Renal cortical epithelial cell (primary cell): ENCODE results near the gene SLC43A2. TPM values are rescaled to one million over a fixed set of nuclear protein-coding genes. Genes with fewer than 3 reads are reported as not detected.

Source experiments
- DNase-seq: peaks from one replicate; pipeline ENCODE4 v3.0.0-alpha.2; 2011; ENCODE audit warnings: low read depth
- total RNA-seq: library from RNA; depleted of rRNA; stranded (reverse); fragments of >200 nt; gene quantifications from 2 replicates; pipeline ENCODE4 v1.2.3, GENCODE V29; 2014

The SLC43A2 gene
- total RNA-seq, 1 donor from 2014 or later, result 33.1 TPM

DNA sequence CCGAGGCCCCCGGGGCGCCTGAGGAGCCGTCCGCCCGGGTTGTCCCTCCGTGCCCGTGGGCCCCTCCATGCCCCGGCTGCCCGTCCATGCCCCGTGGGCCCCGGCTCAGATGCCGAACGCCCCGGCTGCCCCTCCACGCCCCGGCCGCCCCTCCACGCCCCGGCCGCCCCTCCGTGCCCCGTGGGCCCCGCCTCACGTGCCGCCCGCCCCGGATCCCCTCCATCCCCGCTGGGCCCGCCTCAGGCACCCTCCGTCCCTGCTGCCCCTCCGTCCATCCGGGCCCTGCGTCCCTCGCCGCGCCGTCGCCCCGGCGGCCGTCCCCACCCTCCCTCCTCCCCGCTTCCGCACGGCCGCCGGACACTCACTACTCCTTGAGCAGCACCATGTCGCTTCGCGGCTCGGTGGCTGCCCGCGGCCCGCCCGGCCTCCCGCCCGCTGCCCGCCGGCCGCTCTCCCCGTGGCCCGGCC is 66.4 kb downstream of the SLC43A2 start:
- no peak for DNase-seq

DNA sequence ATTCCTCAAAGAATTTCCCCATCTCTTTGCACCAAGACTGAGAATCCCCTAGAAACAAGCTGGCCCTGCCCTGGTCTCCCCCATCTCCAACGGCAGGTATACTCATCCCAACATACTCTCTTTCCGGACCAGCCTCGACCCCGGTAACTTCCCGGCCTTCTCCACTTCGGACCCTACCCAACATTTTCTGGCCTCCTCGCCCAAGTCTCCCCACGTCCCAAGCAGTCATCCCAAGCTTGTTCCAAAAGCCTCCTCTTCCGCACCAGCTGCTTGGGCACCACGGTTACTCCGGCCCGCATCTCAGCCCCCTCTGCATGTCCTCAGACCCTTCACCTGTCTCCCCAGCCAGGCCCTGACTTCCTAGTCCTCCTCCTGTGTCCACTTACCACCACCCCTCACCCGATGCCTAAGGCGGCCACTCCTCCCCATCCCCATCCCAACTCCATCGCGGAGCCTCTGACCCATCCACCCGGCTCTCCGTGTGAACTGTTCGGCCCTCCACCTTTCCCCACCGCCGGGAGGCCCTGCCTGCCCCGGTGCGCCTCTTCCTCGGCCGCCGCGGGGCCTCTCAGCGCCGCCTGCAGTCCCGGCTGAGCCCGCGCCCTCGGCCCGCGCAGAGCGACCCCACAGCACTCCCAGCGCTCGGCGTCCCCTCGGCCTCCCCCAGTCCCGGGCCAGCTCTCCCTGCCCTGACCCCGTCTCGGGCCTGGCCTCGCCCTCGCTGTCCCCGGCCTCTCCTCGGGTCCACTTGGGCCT is 67.0 kb downstream of the SLC43A2 start:
- no peak for DNase-seq

DNA sequence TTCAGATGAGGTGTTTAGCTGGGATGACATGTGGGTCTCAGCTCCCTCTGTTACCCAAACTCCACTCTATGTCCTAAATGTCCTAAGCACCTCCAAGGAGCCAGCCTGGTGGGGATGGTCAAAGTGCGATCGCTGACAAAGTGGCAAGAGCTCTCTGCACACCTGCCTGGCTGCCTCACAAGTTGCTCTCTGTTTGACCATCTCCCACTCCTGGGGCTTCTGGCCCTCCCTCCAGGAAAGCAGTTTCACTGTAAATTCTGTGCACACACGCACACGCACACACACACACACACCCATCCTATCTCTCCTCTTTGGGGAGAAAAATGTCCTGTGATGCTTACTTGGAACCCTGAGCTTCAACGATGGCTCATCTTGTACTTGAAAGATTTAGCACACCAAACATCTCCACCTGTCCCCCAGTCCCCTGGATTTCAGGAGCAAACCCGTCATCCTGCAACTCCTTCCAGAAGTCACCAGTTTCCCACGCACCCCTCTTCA is 67.7 kb downstream of the SLC43A2 start:
- no peak for DNase-seq

DNA sequence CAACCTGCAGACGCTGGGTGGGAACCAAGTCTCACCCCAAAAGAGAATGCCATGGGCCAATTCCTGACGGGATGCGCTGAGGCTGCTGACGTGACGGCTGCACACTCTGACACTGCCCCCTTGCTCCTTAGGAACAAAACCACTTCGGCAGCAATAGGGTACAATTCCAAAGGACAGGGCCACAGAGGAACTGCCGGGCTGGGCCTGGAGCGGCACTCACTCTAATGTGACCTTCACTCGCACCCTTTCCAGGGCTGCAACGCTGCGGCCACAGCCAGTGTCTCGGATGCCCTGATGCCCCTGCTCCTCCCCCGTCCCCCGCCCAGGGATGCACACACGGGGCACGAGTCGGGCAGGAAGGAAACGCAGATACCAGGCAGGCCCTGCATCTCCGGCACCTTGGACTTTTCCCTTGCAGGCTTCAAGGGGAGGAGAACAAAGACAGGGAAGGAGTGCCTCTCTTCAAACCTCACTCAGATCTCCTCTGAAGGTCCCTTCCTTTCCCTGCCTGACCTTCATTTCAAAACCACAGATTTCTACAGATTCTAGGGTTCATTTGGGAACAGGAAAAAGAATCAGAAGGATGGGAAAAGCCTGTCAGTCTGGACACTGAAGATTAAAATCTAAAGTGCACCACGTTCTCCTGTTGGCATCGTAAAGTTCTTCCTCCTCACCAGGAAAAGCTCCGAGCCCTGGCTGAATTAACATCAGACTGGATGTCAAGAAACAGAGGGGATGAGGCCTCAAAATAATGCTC is 68.4 kb downstream of the SLC43A2 start:
- no peak for DNase-seq

DNA sequence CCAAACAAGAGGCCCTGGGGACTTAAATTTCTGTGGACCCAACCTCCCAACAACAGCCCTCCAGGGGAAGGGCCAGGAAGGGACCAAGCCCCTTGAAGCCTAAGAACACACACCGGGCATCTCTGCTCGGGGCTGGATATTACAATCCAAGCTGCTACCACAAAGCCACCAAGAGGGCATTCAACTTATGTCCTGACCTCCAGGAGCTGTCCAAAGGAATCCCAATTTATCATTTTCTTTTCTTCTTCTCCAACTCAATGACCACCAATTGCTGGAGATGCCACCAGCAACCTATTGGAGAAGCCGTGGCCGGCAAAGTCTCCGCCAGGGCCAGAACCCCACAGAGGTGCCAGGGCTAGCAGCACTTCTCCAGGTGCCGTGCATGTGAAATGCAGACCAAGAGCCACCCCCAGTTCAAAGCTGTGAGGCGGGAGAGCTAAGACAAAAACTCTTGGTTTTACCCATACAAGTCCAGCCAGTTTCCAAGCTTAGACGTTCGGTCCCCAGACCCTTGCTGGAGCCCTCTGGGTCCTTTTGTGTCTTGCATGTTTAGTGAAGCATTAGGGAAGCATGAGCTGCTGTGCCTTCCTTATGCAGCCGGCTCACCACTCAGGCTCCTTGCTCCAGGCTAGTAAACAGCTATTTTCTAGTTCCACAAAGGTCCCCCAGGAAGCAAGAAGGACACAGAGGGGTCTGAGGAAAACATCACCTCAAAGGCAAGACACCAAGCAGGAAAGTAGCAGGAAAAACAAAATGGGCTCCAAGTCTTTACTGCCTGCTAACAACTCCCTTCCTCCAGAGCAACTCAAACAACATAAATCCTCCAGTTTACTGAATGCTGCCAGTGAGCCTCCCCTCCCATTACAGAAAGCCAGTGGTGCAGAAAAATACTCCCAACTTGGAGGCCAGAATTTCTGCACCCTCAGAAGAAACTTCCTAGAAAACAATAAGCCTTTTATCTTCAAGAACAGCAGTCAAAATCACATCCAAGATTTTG is 69.3 kb downstream of the SLC43A2 start:
- no peak for DNase-seq

DNA sequence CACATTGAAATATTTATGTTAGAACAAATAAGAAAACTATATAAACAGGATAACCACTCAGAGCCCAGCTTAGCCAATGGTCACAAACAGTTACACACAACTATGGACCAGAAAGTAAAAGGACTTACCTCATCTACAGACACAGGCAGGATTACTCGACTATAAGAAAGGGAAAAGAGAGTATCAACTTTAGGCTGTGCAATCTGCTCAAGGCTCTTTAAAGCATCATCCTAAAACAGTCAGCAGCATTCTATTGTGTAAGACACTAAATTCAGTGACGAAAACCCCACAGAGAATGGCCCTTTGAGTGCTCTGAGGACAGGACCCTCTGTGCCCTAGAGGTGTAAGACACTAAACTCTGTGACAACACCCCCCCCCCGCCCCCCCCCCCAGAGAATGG is 70.2 kb downstream of the SLC43A2 start:
- no peak for DNase-seq

DNA sequence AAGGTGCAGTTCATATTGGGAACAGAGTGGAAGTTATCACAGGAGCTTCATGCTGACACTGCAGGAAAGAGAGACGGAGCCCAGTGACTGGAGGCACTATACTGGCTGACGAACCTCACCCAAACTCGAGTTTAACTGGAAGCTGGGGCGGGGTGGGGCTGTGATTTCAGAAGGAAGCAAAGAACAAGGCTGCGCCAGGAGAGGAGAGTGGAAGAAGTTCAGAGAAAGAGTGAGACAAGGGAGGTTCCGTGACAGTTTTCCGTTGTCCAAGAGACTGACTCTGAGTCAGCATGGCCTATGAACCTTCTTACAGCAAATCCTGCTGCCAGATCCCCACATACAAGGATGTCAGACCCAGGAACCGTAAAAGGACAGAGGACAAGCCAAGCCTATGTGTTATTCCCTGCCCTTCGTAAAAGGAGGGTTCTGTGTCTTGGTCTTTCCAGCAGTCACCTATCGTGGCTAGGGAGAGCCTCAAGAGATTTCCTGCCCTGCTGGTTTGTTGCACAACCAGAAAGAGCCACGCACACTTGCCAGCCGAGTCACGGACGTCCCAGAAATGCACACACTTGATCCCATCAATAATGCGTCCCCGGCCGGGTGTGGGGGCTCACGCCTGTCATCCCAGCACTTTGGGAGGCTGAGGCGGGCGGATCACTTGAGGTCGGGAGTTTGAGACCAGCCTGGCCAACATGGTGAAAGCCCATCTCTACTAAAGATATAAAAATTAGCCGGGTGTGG is 71.1 kb downstream of the SLC43A2 start:
- DNase-seq, result no peak

DNA sequence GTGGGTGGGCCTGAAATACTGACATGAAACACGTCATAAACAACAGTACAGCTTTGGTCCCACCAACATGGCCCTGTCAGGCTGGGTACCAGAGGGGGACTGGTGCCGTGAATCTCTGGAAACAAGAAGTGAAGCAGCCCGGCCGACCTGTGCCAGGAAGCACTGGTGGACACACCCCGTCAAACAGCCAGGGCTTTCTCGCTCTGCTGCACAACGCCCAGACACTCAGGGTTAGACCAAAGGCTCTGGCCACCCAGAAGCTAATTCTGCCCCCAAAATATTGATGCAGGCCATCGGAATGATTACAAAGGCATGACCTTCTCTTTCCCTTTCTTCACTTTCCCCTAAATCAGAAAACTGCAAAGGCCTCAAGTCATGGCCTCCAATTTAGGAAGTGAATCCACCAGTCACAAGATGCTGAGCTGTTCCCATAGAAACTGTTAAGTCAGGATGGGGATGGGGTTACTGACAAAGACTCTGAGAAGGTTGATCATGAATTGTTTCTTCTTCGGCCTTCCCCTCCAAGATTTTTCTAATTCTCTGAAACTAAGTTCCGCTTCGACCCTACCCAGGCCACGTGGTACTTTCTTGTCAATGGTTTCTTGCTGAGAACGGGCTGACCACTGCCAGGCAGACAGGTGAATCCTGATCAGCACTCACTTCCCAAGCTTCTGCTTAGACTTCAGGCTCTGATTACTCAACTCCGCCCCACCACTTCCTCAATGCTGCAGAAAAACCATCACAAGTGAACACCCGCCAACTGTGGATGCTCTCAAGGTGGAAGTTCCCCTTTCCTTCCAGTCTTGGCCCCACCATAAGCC is 72.8 kb downstream of the SLC43A2 start:
- DNase-seq, result no peak

DNA sequence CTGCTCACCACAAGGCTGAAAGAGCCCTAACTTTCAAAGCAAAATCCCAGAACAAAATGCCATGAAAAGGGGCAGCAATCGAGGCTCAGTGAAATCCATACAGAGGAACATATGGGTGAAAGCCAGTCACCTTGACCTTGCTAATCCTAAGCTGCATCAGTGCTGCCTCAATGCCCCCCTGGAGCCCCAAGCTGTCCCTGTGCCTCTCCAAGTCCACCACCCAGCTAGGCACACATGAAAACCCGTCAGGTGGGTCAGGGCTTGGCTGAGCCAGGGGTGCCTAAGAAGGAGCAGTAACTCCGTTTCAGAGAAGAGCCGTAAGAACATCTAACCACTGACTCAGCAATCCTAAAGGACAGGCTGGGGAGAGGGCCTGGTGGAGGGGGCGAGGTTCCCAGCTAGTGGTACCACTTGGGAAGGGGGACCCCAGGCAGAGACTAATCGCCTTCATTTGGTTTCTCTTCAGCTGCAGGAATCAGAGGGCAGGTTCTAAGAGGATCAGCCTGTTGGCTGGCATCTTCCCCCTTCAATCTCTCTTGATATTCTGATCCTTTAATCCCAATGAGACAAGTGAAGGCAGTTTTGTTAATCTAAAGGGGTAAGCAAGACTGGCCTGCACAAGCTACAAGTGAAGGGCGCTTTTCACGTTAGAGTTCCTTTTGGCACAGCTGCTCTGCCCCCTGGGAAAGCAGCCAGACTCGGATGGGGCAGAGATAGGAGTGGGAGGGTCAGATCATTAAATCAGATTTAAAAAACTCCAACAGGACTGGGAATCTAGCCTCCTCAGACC is 73.7 kb downstream of the SLC43A2 start:
- no peak for DNase-seq

DNA sequence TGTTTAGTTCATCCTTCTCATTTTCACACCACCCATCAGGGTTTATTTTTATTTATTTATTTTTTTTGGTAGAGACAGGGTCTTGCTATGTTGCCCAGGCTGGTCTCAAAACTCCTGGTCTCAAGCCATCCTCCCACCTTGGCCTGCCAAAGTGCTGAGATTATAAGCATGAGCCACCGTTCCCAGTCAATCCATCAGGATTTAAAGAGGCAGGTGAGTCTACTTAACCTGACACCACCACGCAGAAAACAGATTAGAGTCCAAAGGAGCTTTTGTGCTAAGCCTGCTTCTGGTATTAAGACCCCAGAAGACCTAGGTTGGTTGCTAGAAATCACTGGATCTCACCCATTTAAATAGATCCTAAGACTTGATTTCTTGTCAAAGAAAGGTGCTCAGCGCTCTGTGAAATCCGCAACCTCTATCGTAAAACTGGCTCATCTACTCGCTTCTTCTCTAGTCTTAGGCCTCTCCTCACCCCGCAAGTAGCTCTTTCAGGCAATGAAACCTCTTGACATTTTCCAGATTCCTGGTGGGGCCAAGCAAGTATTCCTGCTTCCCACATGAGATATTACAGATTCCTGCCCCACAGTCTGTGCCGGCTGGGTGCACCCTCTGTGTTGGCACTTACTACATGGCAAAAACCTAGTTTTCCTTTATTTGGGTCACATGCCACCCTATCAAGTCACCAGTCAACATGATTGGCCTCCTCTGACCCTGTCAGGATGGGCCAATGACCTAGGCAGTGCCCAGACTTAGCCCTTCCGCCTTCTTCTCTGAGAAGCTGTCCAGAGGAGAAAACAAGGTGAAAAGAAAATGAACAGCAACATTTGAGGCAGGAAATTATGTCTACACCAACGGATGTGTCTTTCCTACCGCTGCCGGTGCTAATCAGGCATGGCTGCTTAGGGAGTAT is 75.0 kb downstream of the SLC43A2 start:
- no peak for DNase-seq

DNA sequence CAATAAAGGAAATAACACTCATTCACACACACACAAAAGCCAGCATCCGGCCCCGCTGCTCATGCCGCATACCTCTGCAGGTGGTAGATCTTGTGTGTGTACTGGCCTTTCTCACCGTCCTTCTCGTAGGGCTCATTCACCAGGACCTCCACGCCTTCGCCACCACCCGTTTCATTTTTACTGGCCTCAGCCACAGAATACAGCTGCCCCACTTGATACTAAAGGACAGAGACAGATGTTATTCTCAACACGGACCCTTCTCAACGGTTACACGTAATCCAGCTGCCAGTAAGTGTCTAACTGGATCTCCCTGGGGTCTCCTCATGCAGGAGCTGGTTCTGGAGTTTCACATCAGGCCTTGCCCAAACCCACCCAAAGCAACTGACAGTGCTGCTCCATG is 75.7 kb downstream of the SLC43A2 start:
- DNase-seq, result no peak

DNA sequence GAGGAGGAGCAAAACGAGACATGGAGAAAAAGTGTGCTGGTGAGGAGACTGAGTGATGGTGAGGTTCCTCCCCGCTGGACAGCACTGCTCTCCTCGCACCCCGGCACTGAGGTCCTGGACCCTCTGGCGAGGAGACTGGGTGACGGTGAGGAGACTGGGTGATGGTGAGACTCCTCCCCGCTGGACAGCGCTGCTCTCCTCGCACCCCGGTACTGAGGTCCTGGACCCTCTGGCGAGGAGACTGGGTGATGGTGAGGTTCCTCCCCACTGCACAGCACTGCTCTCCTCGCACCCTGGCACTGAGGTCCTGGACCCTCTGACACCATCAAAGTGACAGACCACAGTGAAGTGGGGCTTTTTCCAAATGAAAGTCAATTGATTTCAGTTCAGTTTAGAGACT is 76.9 kb downstream of the SLC43A2 start:
- no peak for DNase-seq

DNA sequence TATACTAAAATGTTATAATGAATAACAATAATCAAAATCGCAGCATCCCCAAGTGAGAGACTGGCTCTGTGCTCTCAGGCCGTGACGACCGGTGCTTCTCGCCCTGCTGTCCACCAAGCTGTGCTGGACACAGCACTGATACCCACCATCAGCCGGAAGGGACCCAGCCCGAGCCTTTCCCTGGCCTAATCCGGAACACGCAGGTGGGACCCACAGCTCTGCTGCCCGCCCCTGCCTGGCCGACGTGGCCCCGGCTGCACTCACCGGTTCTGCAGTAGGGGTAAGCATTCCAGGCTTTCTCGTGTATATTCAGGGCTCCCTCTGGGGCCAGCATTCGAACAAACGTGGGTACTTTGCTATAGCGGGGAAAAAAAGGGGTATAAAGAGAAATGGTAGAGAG is 80.6 kb downstream of the SLC43A2 start:
- no peak for DNase-seq

DNA sequence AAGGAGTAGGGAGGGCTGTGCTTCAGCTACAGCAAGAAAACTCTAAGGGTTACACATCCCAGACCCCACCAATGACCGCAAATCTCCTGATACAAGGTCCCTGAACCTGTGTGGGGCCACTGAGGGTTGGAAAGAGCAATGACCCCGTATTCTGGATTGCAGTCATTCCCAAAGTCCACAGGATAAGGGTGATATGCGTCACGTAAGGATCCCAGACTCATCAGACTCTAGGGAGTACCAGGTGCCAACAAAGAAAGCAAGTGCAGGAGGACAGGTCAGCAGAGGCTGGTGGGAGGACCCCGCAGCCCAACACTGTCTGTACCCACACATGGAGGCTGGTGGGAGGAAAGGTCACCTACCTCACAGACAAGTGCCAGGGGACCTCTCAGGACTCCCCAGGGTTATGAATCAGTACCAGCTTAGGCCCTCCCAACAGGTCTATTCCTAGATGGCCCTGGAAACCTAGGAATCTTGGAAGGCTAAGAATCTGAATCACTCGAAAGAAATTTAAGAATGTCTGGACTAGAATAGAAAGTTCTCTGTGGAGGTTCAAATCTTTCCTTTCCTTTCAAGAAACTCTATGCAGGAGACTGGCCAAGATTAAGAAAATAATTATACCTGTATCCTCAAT is 82.2 kb downstream of the SLC43A2 start:
- DNase-seq, result no peak

DNA sequence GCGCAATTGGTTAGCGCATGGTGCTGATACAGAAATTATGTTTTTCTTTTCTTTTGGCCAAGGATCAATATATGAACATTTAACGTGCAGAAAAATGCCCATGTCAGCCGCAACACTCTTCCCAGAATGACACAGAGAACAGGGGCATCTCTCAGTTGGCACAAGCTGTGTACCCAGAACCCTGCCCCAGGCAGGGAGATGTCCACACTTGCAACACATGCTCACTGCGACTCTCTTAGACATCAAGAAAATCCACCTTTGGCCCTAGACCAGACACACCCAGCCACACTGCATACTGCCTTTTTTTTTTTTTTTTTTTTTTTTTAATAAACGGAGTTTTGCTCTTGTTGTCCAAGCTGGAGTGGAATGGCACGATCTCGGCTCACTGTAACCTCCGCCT is 83.0 kb downstream of the SLC43A2 start:
- DNase-seq, result no peak

DNA sequence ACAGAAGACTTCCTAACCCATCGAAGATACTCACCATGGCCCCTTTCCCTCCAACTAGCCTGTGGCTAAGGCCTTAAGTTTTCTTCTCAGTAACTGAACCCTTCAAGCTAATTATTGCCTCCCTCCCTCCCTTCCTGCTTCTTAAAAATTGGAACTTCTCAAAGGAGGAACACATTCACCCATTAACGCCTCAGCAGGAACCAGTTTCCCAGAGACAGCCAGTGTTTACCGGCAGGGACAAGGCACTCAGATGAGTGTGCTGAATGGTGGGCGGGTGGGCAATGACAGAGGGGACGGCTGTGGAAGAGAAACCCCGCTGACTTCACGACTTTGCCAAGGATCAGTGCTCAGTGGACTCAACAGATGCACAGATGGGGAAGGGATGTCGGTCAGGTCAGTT is 86.3 kb downstream of the SLC43A2 start:
- no peak for DNase-seq

DNA sequence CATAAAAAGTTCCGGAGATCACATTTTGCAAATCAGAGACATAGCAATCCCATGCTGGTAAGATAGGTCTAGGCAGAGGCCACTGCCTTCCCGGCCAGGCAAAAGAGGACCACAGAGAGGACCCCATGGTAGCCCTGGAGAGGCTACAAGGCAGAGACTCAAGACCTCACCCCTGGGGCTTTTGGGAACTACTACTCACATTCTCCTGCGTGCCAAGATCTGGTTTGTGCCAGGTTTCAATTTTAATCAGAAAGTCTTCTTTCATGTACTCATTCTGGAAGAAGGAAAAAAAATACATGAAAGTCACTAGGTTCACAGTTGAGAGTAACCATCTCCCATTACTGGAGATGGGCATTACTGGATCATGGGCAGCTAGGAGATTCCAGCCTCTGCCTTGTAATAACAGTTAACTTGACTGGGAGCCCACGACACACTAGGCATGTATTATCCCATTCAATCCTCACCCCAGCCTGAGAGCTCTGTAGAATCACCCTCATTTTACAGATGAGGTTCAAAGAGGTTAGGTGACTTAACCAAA is 87.2 kb downstream of the SLC43A2 start:
- DNase-seq, result no peak

DNA sequence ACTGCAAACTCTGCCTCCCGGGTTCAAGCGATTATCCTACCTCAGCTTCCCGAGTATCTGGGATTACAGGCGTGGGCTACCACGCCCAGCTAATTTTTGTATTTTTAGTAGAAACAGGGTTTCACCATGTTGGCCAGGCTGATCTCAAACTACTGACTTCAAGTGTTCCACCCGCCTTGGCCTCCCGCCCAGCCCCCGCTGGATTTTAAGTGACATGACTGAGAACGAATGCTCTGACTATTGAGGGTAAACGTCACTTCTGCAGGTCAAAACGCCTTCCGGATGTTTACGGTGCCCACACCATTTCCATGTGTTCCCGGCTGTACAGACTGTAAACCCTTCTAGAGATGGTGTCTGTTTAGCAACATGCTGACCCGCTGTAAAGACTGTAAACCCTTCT is 88.8 kb downstream of the SLC43A2 start:
- DNase-seq, result no peak
